SK-N-MC (cell line): ENCODE data around the gene TMEM82.

Experiments used
- DNase-seq: peaks from one replicate; pipeline ENCODE4 v3.0.0-alpha.2; 2011; ENCODE audit warnings: low read depth, low spot score
- H3K27ac ChIP-seq: fragments of 200-600 bp; sonication (generic); 2 replicates; pipeline ENCODE4 v1.5.1; 2016; ENCODE audit warnings: mixed run types
- H3K36me3 ChIP-seq: fragments of 200-600 bp; sonication (generic); 2 replicates; pipeline ENCODE4 v1.6.1; 2017; ENCODE audit warnings: antibody characterized with exemption, low read length, mixed read lengths; ENCODE audit not compliant: insufficient read depth
- H3K4me3 ChIP-seq: fragments of 200-600 bp; sonication (generic); 2 replicates; pipeline ENCODE4 v1.5.1; 2016
- H3K9ac ChIP-seq: fragments of 200-600 bp; sonication (generic); 2 replicates; pipeline ENCODE4 v1.8.0; 2017; ENCODE audit warnings: mixed run types, mixed read lengths; ENCODE audit not compliant: insufficient read length
- H3K9me3 ChIP-seq: fragments of 200-600 bp; sonication (generic); 2 replicates; pipeline ENCODE4 v1.6.1; 2017; ENCODE audit warnings: low read depth, mild to moderate bottlenecking, antibody characterized with exemption, low read length, moderate library complexity, mixed read lengths
- EZH2 ChIP-seq: fragments of 200-600 bp; sonication (generic); IDR thresholded peaks from one replicate; pipeline ENCODE4 v1.6.1; 2017; ENCODE audit warnings: antibody characterized with exemption
- FOXP2 ChIP-seq: optimal IDR thresholded peaks from 2 replicates; pipeline ENCODE3; 2011; ENCODE audit warnings: mild to moderate bottlenecking, moderate library complexity; ENCODE audit not compliant: insufficient read depth; ENCODE audit errors: extremely low read length, control extremely low read depth
- POLR2AphosphoS5 ChIP-seq: IDR thresholded peaks from 2 replicates; pipeline ENCODE4 v1.6.1; 2012; ENCODE audit warnings: mild to moderate bottlenecking, low read depth, low read length, borderline replicate concordance

TMEM82 gene

DNA sequence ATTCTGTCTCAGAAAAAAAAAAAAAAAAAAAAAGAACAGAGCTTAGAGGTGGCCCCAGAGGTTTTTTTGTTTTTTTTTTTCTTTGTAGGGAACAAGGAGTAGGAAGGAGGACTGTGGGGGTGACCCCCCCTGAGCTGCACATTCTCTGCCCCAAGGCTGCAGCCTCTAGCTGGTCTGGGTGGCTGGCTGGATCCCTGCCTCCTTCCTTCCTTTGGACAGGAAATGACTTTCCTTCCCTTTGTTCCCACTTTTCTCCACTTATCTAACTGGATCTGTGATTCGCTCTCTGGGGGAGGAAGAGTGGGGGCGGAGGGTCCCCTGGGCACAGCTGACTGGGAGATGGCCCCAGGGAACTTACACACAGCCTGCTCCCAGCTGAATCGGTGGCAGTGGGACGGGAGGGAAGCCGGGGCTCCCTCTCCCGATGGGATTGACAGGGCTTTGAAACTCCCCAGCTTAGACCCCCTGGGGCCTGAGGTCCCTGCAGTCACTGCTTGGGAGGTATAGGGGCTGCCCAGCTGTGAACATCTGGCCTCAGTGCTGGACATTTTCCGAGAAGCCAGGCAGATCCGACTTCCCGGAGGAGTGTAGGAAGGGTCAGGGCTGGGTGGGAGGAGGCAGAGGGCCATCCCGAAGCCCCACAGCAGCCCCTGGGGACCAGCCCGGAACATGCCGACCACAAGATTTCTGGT lies 18.4 kb downstream of the TMEM82 start:
- Histone ChIP-seq H3K27ac (peak overlapping the region; percentile 90), H3K4me3 (peak overlapping the region; percentile 80), H3K9ac (peak overlapping the region; percentile 66), H3K36me3 (peaks cover 6% of the 10 kb centered on the region; the same call in 1 of the 2 replicates), H3K9me3 (no peaks in the 10 kb centered on the region)
- no peak for DNase-seq
- no peak for TF ChIP-seq EZH2
- peak; percentile 53 for TF ChIP-seq FOXP2
- TF ChIP-seq POLR2AphosphoS5, result no peak

DNA sequence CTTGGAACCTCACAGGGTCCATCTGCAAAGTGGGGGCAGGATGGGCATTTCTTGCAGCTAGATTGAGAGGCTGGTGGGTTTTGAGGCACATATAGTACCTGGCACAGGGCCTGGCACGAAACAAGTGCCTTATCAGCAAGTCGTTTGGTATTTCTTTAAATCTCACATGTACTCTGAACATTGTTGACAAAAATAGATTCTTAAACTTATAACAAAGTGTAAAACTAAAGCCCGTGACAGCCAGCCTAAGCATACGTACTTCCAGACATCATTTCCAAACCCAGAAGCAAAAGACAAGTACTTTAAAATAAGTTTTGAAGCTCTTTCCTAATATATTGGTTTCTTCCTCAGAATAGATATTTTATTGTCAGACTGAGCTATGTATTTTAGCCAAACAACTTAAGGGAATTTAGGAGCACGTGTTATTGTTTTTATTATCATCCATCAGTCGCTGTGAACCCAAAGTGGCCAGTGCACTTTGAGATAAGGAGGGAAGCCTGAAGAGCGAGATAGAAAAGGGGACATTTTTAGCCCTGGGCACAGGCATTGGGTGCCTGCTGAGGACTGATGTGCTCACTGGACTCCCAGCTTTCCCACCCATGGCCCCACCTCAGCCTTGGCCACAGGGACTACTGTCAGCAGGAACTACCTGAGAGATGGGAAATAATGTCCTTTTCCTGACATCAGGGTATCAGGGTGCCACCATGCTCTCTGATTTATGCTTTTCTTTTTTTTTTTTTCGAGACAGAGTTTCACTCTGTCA lies 19.2 kb downstream of the TMEM82 start:
- Histone ChIP-seq H3K9me3 (no peaks in the 10 kb centered on the region), H3K4me3 (peak overlapping the region; percentile 80; the same call in 1 of the 2 replicates), H3K36me3 (peaks cover 7% of the 10 kb centered on the region; the same call in 1 of the 2 replicates), H3K27ac (peak overlapping the region; percentile 90), H3K9ac (no peak overlapping the region)
- no peak for DNase-seq
- TF ChIP-seq FOXP2, result no peak
- TF ChIP-seq POLR2AphosphoS5, result no peak
- no peak for TF ChIP-seq EZH2

DNA sequence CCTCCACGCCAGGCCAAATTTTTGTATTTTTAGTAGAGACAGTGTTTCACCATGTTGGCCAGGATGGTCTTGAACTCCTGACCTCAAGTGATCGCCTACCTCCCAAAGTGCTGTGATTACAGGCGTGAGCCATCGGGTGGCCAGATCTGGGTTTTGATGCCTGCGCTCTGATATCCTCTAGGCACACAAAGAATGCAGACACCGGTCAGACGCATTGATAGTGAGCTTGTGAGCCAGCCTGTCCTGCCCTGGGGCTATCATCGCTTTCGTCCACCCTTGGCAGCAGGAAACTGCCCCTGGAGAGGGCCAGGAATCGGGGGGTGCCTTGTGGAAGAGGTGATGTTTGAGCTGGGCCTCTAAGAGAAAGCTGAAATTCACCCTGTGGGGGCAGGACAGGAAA lies 20.2 kb downstream of the TMEM82 start:
- no peak for DNase-seq
- H3K36me3 ChIP-seq, result peaks cover 7% of the 10 kb centered on the region; the same call in 1 of the 2 replicates
- H3K27ac ChIP-seq, result no peak overlapping the region
- no peak for TF ChIP-seq EZH2
- H3K9me3 ChIP-seq, result no peaks in the 10 kb centered on the region
- H3K9ac ChIP-seq, result no peak overlapping the region
- H3K4me3 ChIP-seq, result no peak overlapping the region

DNA sequence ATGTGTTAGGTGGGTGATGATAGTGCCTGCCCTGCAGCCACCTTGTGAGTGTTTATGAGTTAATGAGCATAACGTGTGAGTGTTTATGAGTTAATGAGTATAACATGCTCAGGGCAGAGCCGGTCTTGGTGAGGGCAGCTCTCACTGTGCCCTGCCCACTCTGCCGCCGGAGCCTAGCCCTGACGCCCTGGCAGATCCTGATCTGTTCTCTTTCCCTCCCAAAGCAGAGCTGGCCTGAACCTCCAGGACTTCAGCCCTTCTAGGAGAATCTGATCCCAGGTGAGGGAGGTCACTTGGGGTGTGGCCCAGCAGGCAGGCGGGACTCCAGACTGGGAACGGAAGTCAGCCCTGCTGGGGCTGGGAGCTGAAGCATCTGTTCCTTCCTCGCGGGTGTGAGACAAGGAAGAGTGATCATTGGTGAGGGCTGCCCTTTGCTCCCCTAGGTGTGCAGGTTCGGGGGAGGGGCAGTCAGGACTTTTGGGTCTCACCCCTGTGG lies 22.0 kb downstream of the TMEM82 start:
- Histone ChIP-seq H3K36me3 (peaks cover 13% of the 10 kb centered on the region; the same call in 1 of the 2 replicates), H3K4me3 (no peak overlapping the region), H3K9me3 (no peaks in the 10 kb centered on the region), H3K9ac (no peak overlapping the region), H3K27ac (no peak overlapping the region)
- no peak for DNase-seq
- no peak for TF ChIP-seq EZH2

DNA sequence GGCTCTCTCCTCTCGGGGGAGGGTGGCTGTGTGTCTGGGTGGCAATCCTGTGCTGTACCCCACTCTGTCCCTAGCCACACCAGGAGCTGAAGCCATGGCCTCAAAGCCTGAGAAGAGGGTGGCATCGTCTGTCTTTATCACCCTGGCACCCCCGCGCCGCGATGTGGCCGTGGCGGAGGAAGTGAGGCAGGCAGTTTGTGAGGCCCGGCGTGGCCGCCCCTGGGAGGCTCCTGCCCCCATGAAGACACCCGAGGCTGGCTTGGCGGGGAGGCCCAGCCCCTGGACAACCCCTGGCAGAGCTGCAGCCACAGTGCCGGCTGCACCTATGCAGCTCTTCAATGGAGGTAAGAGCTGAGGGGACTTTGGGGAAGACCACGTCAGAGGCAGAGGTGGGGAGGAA lies 22.6 kb downstream of the TMEM82 start:
- Histone ChIP-seq H3K4me3 (no peak overlapping the region), H3K36me3 (peaks cover 13% of the 10 kb centered on the region; the same call in 1 of the 2 replicates), H3K9me3 (no peaks in the 10 kb centered on the region), H3K27ac (no peak overlapping the region), H3K9ac (no peak overlapping the region)
- DNase-seq, result no peak
- TF ChIP-seq EZH2, result no peak
- TF ChIP-seq POLR2AphosphoS5, result no peak
- no peak for TF ChIP-seq FOXP2

DNA sequence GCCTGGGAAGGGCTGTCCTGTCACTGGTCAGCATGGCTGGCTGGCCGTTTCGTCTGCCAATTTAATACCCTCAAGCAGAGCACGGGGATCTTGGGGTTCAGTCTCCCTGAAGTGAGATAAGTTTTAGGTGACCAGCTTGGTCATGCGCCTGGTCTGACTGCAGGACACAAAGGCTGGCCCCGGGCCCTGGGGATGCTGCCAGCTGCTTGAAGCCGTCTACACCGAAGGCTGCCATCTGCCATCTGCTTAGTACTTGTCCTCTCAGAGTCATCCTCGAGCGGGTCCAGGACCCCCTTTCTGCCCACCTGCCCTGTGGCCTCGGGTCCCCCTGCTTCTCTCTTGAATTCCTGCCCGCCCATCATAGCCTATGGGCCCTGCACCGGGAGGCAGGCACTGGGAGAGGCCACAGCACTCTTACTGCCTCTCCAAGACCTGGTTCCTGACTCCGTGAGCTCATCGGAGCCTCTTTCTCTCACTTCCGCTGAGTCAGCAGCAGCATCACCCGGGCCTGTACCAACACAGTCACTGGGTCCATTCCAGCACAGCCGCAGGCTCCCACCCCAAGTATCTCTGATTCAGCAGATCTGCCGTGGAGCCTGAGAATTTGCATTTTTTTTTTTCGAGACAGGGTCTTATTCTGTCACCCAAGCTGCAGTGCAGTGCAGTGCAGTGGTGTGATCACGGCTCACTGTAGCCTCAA lies 23.3 kb downstream of the TMEM82 start:
- no peak overlapping the region for H3K27ac ChIP-seq
- no peak for DNase-seq
- no peak overlapping the region for H3K4me3 ChIP-seq
- no peaks in the 10 kb centered on the region for H3K9me3 ChIP-seq
- no peak overlapping the region for H3K9ac ChIP-seq
- H3K36me3 ChIP-seq, result peaks cover 17% of the 10 kb centered on the region; the same call in 1 of the 2 replicates
- no peak for TF ChIP-seq EZH2
- TF ChIP-seq POLR2AphosphoS5, result no peak
- TF ChIP-seq FOXP2, result no peak

DNA sequence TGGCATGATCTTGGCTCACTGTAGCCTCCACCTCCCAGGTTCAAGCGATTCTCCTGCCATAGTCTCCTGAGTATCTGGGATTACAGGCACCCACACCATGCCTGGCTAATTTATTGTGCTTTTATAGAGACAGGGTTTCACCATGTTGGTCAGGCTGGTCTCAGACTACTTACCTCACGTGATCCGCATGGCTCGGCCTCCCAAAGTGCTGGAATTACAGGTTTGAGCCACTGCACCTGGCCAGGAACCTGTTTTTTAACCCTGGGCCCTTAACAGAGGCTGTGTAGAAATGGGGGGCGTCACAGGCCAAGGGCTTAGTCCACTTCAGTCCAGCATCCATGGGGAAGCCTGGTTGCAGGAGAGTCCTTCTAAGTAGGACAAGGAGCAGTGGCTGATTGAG lies 25.6 kb downstream of the TMEM82 start:
- no peak for TF ChIP-seq FOXP2
- no peak for TF ChIP-seq POLR2AphosphoS5
- TF ChIP-seq EZH2, result no peak
- no peak for DNase-seq
- Histone ChIP-seq H3K9ac (no peak overlapping the region), H3K27ac (no peak overlapping the region), H3K9me3 (no peaks in the 10 kb centered on the region), H3K4me3 (no peak overlapping the region), H3K36me3 (peaks cover 32% of the 10 kb centered on the region; the same call in 1 of the 2 replicates)

DNA sequence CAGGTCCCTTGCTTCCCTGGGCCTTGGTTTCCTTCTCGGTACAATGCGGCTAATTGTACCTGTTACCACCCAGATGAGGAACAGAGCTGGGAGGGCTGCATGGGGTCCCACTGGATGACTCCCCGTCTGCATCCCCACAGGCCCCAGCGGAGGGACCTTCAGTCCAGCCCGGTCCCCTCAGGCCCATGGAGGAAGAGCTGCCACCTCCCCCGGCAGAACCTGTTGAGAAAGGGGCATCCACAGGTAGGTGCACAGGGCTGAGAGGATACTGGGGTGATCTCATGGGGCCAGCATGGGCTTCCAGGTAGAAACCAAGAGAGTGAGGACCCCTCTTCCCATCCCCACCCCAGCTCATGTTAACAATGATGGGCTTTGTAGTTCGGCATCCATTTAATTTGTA lies 26.1 kb downstream of the TMEM82 start:
- Histone ChIP-seq H3K9ac (no peak overlapping the region), H3K36me3 (peaks cover 32% of the 10 kb centered on the region; the same call in 1 of the 2 replicates), H3K27ac (no peak overlapping the region), H3K4me3 (no peak overlapping the region), H3K9me3 (no peaks in the 10 kb centered on the region)
- no peak for DNase-seq
- TF ChIP-seq POLR2AphosphoS5, result no peak
- TF ChIP-seq EZH2, result no peak
- no peak for TF ChIP-seq FOXP2
